ENCODE data around the gene DDAH2.

- no peak for TF ChIP-seq CTCF (conservative IDR thresholded peaks at IDR 0.05; ENCODE audit: low read depth, low read length)
- no peak for TF ChIP-seq EZH2 (IDR thresholded peaks at IDR 0.05; ENCODE audit: borderline replicate concordance, low read depth, low read length, poor library complexity, severe bottlenecking)
These were observed 23.2 kb downstream of the DDAH2 start for GRCh38 chr6:31705931-31706330.

Data from A673 (cell line).